Stomach smooth muscle (tissue), 2 donors: ENCODE results near the gene PTPRT.

Experiments
- H3K27ac ChIP-seq: one replicate; pipeline ENCODE4 v1.7.0; 2013; ENCODE audit warnings: mild to moderate bottlenecking, low read length, inconsistent platforms
- H3K27me3 ChIP-seq, 2 donors: one replicate each; pipeline ENCODE4 v1.7.0; 2013; ENCODE audit warnings: low read length in 2 of 2; ENCODE audit not compliant: insufficient read depth in 2 of 2, control insufficient read depth in 1 of 2
- H3K36me3 ChIP-seq, 2 donors: one replicate each; pipeline ENCODE4 v1.7.0; 2013; ENCODE audit warnings: low read length in 2 of 2; ENCODE audit not compliant: control insufficient read depth in 2 of 2, insufficient read depth in 2 of 2
- H3K4me1 ChIP-seq: one replicate; pipeline ENCODE4 v1.7.0; 2013; ENCODE audit warnings: low read length; ENCODE audit not compliant: control insufficient read depth, insufficient read depth
- H3K4me3 ChIP-seq, 2 donors: one replicate each; pipeline ENCODE4 v1.7.0; 2013; ENCODE audit warnings: low read length in 2 of 2
- H3K9ac ChIP-seq, 2 donors: one replicate each; pipeline ENCODE4 v1.7.0; 2013; ENCODE audit warnings: low read length in 2 of 2, mild to moderate bottlenecking in 1 of 2
- H3K9me3 ChIP-seq, 2 donors: one replicate each; pipeline ENCODE4 v1.7.0; 2013; ENCODE audit warnings: low read length in 2 of 2; ENCODE audit not compliant: control insufficient read depth in 2 of 2
- donor health status: healthy.
- donor health status: Pancreatic carcinoma.

Gene PTPRT

GRCh38 chr20:43123180-43123579 lies 66.5 kb downstream of the PTPRT start:
- H3K27ac ChIP-seq: no peak overlapping the region
- H3K36me3 ChIP-seq: no peaks in the 10 kb centered on the region
- H3K4me1 ChIP-seq: no peaks in the 10 kb centered on the region

GRCh38 chr20:43119720-43120119 lies 70.0 kb downstream of the PTPRT start:
- no peak overlapping the region for H3K4me3 ChIP-seq
- H3K27me3 ChIP-seq: peaks cover 0 to 3% of the 10 kb centered on the region in 2 donors
- no peak overlapping the region for H3K27ac ChIP-seq
- H3K4me1 ChIP-seq: no peaks in the 10 kb centered on the region
- H3K9ac ChIP-seq: no peak overlapping the region
- no peaks in the 10 kb centered on the region for H3K9me3 ChIP-seq
- no peaks in the 10 kb centered on the region for H3K36me3 ChIP-seq

More at GRCh38 chr20:43123180-43123579, 66.5 kb downstream of the PTPRT start:
- H3K9ac ChIP-seq: no peak overlapping the region
- H3K9me3 ChIP-seq: no peaks in the 10 kb centered on the region
- H3K4me3 ChIP-seq: no peak overlapping the region
- H3K27me3 ChIP-seq: no peaks in the 10 kb centered on the region

DNA sequence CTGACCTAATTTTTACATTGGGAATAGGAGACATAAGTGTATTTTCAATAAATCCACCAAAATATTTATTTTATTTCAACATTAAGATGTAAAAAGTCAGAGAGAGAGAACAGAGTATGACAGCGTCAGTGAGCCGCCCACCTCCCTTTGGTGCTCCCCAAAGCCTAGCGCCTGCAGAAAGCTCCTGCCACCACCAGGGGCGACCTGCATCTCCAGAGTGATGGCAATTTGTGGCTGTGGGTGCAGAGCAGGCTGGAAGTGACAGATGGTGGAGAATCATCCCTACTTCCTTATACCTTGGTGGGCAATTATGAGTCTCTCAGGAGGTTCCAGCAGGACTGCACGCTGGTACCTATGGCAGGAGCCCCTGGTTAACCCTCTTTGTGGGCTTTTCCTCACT lies 87.3 kb downstream of the PTPRT start:
- H3K27me3 ChIP-seq: no peaks in the 10 kb centered on the region
- no peak overlapping the region for H3K9ac ChIP-seq
- no peak overlapping the region for H3K27ac ChIP-seq
- no peak overlapping the region for H3K4me3 ChIP-seq
- H3K36me3 ChIP-seq: no peaks in the 10 kb centered on the region
- no peaks in the 10 kb centered on the region for H3K4me1 ChIP-seq
- H3K9me3 ChIP-seq: no peaks in the 10 kb centered on the region

GRCh38 chr20:43096931-43097260 lies 92.8 kb downstream of the PTPRT start:
- Histone ChIP-seq H3K9me3 (peaks cover 0 to 2% of the 10 kb centered on the region in 2 donors), H3K4me1 (no peaks in the 10 kb centered on the region), H3K27me3 (no peaks in the 10 kb centered on the region), H3K9ac (no peak overlapping the region), H3K4me3 (no peak overlapping the region), H3K27ac (no peak overlapping the region), H3K36me3 (no peaks in the 10 kb centered on the region)

DNA sequence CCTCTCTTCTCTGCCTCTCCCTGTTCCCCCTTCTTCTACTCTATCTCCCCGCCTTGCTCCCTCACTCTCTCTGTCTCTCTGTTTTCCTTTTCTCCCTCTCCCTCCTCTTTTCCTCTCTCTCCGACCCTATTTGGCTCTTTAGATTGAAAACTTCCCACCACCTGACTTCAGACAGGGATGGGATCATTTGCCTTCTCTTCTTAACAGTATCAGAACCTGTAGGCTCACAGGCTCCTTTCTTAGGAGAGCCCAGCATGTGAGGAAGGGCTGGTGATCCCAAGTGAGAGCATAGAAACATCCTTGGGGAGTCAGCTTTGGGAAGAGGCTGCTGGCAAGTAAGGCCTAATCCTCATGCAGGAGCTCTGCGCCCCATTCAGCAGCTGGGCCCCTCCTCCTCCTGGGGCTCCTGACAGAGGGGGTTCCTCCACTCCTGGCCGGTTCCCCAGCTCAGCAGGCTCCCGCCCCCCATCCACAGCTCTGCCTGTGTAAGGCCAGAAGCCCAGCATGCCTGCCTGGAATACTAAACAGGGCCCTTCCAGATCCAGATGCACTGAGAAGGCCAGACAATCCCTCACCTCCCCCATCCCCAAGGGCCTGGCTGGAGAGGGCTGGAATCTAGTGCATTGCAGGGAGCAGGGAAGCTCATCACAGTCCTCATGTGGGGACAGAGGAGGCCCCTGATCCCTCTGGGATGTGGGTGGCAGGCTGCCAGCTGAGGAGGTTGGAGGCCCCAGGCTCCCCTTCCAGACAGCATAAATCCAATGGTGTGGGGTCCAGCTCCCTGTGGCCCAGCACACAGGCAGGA lies 93.4 kb downstream of the PTPRT start:
- Histone ChIP-seq H3K36me3 (no peaks in the 10 kb centered on the region), H3K4me3 (no peak overlapping the region), H3K9me3 (peaks cover 0 to 2% of the 10 kb centered on the region in 2 donors), H3K27me3 (no peaks in the 10 kb centered on the region), H3K27ac (no peak overlapping the region), H3K9ac (no peak overlapping the region), H3K4me1 (no peaks in the 10 kb centered on the region)

GRCh38 chr20:43095034-43095433 lies 94.7 kb downstream of the PTPRT start:
- no peaks in the 10 kb centered on the region for H3K4me1 ChIP-seq
- H3K4me3 ChIP-seq: no peak overlapping the region
- no peaks in the 10 kb centered on the region for H3K27me3 ChIP-seq
- H3K27ac ChIP-seq: no peak overlapping the region
- H3K9me3 ChIP-seq: peaks cover 0 to 2% of the 10 kb centered on the region in 2 donors
- no peaks in the 10 kb centered on the region for H3K36me3 ChIP-seq
- H3K9ac ChIP-seq: no peak overlapping the region

- Histone ChIP-seq H3K27me3 (no peaks in the 10 kb centered on the region), H3K27ac (no peak overlapping the region), H3K4me1 (no peaks in the 10 kb centered on the region), H3K4me3 (no peak overlapping the region), H3K9ac (no peak overlapping the region), H3K9me3 (peaks cover 0 to 2% of the 10 kb centered on the region in 2 donors), H3K36me3 (no peaks in the 10 kb centered on the region)
Measured at GRCh38 chr20:43092386-43093088, 97.2 kb downstream of the PTPRT start.

DNA sequence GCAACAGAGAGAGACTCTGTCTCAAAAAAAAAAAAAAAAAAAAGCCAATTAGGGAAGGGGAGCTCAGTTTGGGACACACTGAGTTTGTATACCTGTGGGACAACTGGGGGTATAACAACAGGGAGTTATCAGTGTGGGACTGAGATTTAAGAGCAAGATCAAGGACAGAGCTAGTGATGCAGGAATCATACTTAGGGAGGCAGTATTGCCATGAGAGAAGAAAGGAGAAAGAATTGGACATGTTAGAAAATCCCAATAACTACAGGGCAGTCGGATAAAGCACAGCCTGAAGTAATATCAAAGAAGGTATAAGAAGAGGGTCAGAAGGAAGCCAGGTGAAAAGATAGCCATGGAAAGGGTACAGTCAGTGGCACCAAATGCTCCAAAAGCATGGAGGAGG lies 121.2 kb downstream of the PTPRT start:
- H3K36me3 ChIP-seq: no peaks in the 10 kb centered on the region
- H3K27ac ChIP-seq: no peak overlapping the region
- no peaks in the 10 kb centered on the region for H3K4me1 ChIP-seq
- H3K9ac ChIP-seq: no peak overlapping the region
- H3K9me3 ChIP-seq: peaks cover 0 to 2% of the 10 kb centered on the region in 2 donors
- H3K27me3 ChIP-seq: peaks cover 0 to 2% of the 10 kb centered on the region in 2 donors
- H3K4me3 ChIP-seq: no peak overlapping the region

- no peak overlapping the region for H3K4me3 ChIP-seq
- peaks cover 0 to 2% of the 10 kb centered on the region in 2 donors for H3K9me3 ChIP-seq
- peaks cover 0 to 4% of the 10 kb centered on the region in 2 donors for H3K27me3 ChIP-seq
- H3K9ac ChIP-seq: no peak overlapping the region
- H3K4me1 ChIP-seq: no peaks in the 10 kb centered on the region
- H3K36me3 ChIP-seq: no peaks in the 10 kb centered on the region
- no peak overlapping the region for H3K27ac ChIP-seq
Measured at GRCh38 chr20:43066125-43066524, 123.6 kb downstream of the PTPRT start.

DNA sequence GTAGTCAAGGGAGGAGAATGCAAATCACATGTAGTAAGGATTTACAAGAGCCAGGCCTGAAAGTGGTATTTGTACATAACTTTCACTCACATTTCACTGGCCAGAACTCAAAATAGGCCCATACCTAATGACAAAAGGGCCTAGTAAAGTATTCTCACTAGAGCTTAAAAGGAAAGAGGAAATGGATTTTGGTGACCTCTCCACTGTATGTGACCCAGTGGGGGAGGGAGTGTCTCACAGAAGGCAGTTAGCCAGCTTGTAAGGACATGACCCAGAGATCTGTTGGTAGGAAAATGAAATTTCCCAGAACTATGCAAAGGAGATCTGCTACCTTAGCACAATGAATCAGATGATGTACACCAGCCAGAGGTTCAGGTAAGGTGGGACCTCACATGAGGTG lies 124.4 kb downstream of the PTPRT start:
- H3K27ac ChIP-seq: no peak overlapping the region
- peaks cover 0 to 4% of the 10 kb centered on the region in 2 donors for H3K27me3 ChIP-seq
- no peak overlapping the region for H3K9ac ChIP-seq
- H3K4me3 ChIP-seq: no peak overlapping the region
- no peaks in the 10 kb centered on the region for H3K4me1 ChIP-seq
- no peaks in the 10 kb centered on the region for H3K36me3 ChIP-seq
- peaks cover 0 to 2% of the 10 kb centered on the region in 2 donors for H3K9me3 ChIP-seq

DNA sequence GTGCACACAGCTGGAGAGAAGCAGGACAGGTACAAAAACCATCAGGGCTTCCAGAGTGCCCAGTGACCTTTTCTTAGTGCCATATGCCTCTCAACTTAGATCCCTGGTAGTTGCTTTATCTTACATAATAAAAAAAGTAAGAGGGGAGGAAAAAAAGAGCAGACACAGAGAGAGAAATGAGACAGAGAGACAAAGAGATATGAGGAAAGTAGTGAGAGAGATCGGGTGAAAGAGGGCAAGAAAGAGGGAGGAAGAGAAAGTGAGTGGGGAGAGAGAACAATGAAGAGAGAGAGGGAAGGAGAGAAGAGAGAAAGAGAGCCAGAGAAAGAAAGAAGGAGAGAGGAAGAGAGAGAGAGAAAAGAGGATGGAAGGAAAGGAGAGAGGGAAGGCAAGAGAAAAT lies 131.6 kb downstream of the PTPRT start:
- Histone ChIP-seq H3K4me1 (no peaks in the 10 kb centered on the region), H3K27me3 (peaks cover 0 to 4% of the 10 kb centered on the region in 2 donors), H3K4me3 (no peak overlapping the region), H3K9ac (no peak overlapping the region), H3K36me3 (no peaks in the 10 kb centered on the region), H3K9me3 (no peaks in the 10 kb centered on the region), H3K27ac (no peak overlapping the region)
